Caki2 (cell line): Measurements from ENCODE around the gene PRELID2. TPM values are rescaled to one million over a fixed set of nuclear protein-coding genes. Genes with fewer than 3 reads are reported as not detected.
"Not testable (repeated sequence)": the region's sequence is repeated elsewhere in the genome, so short reads cannot be mapped to it uniquely, and the experiment has no call there.

Experiments
- DNase-seq: peaks from one replicate; pipeline ENCODE4 v3.0.0-alpha.2; 2015; ENCODE audit warnings: low read depth
- in situ Hi-C: cut with HindIII; loops from 2 replicates; pipeline ENCODE4 v1.10.0; 2016; ENCODE audit warnings: low sequenced_read_pairs, low pct_unique_long_range_greater_than_20kb, mixed read lengths
- total RNA-seq: library from RNA; depleted of rRNA; stranded (reverse); fragments of >200 nt; shearing (Covaris generic); gene quantifications from 2 replicates; pipeline ENCODE4 v1.2.3, GENCODE V29; 2014; ENCODE audit warnings: low replicate concordance

Gene PRELID2
- total RNA-seq, 1 experiment from 2014 or later = 46.4 TPM

- DNase-seq = peak; percentile 64
- in situ Hi-C loops = no loop called here
These were observed 12.7 kb upstream of the PRELID2 start for GRCh38 chr5:145847499-145848497.

- no peak for DNase-seq
These were observed 10.9 kb upstream of the PRELID2 start for GRCh38 chr5:145846081-145846480.

DNA sequence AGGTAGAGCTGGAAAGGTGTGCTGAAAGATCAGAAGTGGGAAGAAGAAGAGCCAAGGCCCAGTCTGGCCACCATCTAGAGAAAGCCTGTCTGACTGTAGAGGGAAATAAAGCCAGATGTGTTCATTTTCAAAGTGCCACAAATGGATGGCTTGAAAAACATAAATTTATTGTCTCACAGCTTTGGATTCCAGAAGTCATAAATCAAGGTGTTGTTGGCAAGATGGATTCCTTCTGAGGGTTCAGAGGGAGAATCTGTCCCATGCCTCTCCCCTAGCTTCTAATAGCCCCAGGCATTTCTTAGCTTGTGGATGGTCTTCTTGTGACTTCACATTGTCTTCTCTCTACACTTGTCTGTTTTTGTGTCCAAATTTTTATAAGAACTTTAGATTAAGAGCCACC lies 6.2 kb upstream of the PRELID2 start:
- in situ Hi-C loops = no loop called here
- DNase-seq = no peak

More at GRCh38 chr5:145846081-145846480, 10.9 kb upstream of the PRELID2 start:
- in situ Hi-C loops = no loop called here

GRCh38 chr5:145840458-145841132 lies 5.5 kb upstream of the PRELID2 start:
- in situ Hi-C loops = no loop called here
- no peak for DNase-seq

DNA sequence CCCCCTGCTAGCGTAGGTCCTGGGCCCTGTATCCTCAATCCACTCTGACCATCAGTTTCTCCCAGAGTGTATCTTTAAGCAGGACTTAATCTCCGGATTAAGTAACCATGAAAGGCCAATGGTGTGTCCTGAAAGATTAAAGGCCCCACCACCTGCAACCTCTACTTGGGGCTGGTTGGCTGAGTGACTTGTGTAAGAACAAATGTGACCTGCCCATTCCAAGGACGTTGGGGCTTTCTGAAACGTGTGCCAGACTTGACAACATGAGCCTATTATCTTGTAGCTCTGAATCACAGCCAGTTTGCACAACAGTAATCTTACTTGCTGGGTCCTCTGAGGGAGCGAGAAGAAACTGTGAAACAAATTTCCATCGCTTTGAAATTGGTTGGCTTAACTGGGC lies 3.1 kb upstream of the PRELID2 start:
- DNase-seq = no peak
- in situ Hi-C loops = no loop called here

GRCh38 chr5:145836241-145836640 lies 1.1 kb upstream of the PRELID2 start:
- DNase-seq, in situ Hi-C loops: not testable (repeated sequence)

- DNase-seq = no peak
- in situ Hi-C loops = no loop called here
These were observed 702 bp upstream of the PRELID2 start for GRCh38 chr5:145835848-145836239.

GRCh38 chr5:145834554-145834916 lies 607 bp downstream of the PRELID2 start:
- DNase-seq = no peak
- in situ Hi-C loops = no loop called here

DNA sequence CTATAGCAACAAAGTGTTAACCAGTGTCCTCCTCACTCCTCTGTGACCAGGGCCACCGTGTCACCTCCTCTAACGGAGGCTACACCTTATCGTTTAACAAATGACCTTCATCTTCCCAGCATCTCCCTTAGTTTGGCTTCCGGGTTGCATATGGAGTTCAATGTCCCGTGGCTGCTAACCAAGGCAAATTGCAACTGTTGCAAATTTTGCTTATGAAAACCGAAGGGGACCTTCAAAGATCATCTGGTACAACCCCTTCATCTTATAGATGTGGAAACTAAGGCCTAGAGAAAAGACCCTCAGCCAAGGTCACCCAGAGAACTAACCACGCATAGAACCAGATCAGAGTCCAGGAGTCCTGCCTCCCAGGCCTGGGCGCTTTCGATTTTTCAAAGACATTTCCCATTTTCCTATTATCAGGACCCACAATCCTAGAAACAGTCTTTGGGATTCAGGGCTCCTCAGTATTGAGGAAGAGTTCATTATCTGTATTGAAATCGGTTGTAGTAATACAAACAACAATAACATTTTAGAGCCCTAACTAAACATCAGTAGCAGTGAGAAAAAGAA lies 1.4 kb downstream of the PRELID2 start:
- in situ Hi-C loops = no loop called here
- DNase-seq = no peak

DNA sequence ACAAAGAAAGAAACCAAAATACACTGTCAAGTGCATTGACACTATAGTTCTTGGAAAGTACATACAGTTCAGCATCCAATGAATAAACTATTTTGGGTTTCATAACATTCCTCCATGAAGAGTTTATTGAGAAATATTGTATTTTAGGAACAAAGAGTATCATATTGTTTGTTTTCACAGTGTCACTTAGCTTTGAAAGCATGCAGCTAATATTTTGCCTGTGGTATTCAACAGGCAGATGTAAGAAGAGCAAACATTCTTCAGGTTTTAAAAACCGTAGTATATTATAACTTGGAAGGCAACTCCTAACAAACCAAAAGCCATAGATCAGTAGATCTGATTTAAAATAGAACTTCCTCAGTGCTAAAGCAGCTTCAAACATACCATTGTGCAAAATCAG lies 4.5 kb downstream of the PRELID2 start:
- in situ Hi-C loops = no loop called here

DNA sequence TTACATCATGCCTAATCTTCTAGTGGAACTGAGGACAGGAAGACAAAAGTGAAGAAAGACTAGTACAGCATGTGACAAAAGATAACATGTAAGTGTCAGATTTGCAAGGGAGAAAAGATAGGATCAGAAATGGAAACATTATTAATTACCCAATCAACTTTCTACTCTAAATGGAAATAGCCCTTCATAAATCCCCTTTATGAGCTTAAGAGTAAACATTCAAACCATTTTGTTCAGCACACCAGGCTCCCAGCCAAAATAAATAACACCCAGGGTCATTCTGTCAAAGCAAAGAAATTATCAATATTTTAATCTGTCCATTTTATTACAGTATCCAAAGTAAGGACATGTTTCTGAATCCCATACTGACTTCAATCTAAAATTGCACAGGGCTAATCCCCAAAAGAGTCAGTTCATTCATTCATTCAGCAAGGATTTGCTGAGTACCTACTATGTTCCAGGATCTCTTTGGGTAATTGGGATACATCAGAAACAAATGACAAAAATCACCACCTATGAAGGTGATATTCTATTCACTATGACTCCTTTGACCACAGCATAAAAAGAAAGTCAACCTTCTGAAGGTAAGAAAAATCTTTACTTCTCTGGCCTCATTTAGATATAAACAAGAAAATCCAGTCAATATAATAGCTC lies 5.3 kb downstream of the PRELID2 start:
- no peak for DNase-seq
- in situ Hi-C loops = no loop called here

More for the DNA sequence above, 4.5 kb downstream of the PRELID2 start:
- no peak for DNase-seq

GRCh38 chr5:145826895-145827674 lies 8.1 kb downstream of the PRELID2 start:
- DNase-seq = no peak
- in situ Hi-C loops = no loop called here

DNA sequence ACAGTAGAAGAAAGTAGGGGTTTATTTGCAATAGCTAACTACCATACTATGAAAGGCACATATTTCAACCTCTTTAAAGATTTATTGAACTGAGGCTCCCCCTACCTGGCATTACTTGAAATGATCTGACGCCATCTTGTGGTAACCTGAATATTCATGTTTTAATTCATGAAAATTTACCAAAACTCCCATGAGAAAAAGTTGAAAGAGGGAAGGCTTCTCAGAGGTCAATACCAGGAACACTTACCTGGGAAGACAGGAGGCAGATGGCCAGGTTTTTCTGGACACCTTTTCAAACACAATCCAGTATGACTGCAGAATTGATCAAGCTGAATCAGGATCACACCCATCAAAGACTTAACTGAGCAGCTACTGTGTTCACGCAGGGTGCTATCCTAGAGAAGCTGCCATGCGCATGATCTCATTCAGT lies 9.4 kb downstream of the PRELID2 start:
- in situ Hi-C loops = no loop called here
- DNase-seq = peak; percentile 35

DNA sequence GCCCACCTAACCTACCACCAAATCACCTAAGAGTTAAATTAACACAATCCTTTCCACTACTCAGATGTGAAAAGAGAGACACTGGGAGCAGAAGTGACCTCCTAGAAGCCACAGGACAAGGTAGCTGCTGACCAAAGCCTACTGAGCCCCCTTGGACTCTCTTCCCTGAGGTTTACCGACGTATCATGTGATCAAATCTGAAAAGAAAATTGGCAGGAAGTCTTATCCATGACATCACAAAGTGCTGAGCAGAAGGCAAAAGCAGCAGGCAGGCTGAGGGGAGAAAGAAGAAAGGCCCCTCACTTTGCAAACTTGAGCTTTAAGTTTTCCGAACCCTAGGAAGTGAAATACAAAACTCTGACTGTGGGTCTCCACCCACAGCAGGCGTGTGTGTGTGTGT lies 11.1 kb downstream of the PRELID2 start:
- DNase-seq = no peak
- in situ Hi-C loops = no loop called here

- in situ Hi-C loops = no loop called here
These were observed 16.5 kb downstream of the PRELID2 start for GRCh38 chr5:145818604-145819003.

DNA sequence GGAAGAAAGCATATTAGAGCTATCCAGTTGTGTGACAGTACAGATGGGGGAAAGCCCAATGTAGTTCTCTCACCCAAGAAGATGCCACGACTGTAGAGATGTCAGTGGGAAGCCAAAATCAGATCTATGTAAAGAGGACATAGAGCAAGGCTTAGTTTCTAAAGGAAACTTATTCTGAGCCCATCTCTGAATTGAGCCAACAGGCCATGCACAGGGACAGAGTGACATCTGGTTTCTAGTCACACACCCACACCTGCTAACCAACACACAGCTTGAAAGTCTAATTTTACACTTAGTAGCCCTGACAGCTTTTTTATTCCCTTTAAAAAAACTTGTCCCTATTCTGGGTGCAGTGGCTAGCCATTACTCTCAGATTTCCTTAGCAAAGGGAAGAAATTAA lies 22.3 kb downstream of the PRELID2 start:
- in situ Hi-C loops = no loop called here
- no peak for DNase-seq

More at GRCh38 chr5:145818604-145819003, 16.5 kb downstream of the PRELID2 start:
- DNase-seq = no peak

DNA sequence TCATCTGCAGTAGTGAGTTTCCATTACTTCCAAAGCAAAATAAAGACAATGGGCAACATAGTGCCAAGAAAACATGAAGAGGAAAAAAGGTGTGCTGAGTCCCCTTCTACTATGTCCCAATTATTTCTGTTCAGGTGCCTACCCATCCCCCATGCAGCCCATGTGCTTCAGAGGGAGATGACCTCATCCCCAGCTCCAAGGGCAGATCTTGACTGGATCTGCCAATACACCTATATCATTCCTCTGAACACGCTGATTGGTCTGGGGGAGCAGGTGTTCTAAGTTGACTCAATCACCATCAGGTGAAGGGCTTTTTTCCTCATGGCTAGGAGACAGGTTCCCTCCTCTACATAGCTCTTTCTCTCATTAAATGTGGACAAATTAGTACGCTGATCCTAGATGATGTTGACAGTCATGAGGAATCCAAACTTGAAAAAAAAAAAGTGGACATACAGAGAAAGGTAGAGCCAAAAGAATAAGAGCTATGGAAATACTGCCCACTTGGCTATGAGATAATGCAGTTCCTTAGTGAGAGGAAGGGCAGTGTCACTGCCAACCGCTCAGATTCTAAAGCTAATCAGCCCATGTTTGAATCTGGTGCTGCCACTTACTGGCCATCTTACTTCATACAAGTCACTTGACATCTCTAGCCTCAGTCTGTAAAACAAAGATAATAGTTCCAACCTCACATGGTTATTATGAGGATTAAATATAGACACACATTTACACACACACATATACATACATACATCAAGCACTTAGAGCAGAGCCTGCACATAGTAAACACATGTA lies 23.1 kb downstream of the PRELID2 start:
- in situ Hi-C loops = no loop called here
- peak; percentile 24 for DNase-seq
